HG03103 (cell line): ENCODE measurements around the gene COX5A.
"Not testable (repeated sequence)": the region's sequence is repeated elsewhere in the genome, so short reads cannot be mapped to it uniquely, and the experiment has no call there.

ENCODE experiments used
- ATAC-seq: cut with Tn5 transposase; IDR thresholded peaks from one replicate; pipeline ENCODE4 v1.9.1; 2021; ENCODE audit warnings: low read depth; ENCODE audit not compliant: unreplicated experiment

COX5A gene

GRCh38 chr15:74902295-74903075 is 35.4 kb downstream of the COX5A start:
- ATAC-seq, result no peak

DNA sequence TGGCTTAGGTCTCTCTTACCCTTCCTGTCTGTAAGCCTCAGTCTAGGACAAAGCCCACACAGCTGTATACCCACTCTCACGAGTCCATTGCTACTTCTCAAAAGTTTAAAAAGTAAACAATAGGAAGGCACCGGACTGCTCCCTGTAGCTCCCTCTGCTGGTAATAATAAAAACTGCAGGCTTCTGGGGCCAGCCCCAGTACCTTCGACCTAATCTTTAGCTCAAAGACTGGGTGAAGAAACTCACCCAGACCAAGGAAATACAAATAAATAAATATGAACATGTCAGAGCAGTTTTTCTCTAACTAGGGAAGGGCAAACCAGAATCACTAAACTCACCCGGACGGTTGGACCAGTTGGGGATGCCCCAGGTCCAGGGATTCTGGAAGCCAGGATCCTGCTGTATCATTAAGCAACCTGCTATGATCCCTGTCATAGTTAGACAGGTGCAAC is 36.2 kb downstream of the COX5A start:
- ATAC-seq, result no peak

DNA sequence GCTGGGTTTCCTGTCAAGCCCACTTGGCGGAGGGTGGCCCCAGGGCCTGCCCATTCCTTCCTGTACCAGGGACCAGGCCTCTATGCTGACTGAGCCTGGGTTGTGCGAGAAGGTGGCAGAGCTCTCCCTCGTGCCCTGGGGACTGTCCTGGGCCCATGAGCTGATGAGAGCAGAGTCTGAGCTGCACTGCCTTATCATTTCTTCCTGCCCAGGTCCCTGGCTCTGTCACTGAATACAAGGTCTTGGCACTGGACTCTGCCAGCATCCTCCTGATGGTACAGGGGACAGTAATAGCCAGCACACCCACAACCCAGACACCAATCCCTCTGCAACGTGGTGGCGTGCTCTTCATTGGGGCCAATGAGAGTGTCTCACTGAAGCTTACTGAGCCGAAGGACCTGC is 40.6 kb downstream of the COX5A start:
- no peak for ATAC-seq

DNA sequence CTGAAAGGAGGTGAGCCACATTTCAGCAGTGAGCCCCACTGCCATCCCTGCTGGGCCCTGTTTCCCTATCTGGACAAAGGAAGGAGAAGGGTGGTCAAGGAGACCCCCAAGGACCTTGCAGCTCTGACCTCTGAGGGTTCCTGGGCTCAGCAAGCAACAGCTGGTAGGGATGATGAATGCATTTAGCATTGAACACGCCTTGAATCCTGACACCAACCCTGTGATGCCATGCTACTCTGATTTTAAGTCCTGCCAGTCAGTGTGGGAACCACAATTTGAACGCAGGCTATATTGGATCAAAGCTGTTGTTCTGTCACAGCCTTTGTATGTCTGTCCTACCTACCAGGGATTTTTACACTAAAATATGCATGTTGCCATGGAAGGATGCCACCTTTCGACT is 41.6 kb downstream of the COX5A start:
- ATAC-seq, result no peak

DNA sequence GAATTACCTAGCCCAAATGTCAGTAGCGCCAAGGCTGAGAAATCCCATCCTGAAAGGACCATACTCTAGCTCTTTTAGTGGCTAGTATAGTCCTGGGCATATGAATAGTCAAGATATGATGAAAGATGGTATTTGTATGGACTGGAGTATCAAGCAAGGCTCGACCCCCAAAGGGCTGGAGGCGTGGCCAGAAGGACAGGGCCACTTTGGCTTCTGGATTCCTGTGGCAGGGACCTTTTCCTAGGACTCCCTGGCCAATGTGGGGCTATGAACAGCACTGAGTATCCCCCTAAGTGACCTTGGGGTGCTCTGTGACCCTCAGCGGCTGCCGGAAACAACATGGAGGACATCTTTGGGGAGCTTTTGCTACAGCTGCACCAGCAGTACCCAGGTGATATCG is 42.0 kb downstream of the COX5A start:
- ATAC-seq, result no peak

- ATAC-seq, result not testable (repeated sequence)
These were observed 43.5 kb downstream of the COX5A start for GRCh38 chr15:74894383-74894782.

- ATAC-seq, result no peak
These were observed 44.2 kb downstream of the COX5A start for GRCh38 chr15:74893627-74894026.

DNA sequence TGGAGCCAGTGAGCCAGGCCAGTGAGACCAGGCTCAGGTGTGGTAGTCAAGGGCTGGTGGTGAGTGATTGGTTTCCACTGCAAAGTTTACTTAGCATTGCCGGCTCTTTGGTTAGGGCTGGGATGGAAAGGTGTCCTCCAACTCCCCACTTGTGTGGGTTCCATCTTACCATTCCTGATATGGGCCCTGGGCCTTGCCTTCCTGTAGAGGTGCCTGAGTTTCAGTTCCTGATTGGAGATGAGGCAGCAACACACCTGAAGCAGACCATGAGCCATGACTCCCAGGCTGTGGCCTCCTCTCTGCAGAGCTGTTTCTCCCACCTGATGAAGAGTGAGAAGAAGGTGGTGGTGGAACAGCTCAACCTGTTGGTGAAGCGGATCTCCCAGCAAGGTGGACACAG is 44.9 kb downstream of the COX5A start:
- ATAC-seq, result no peak

DNA sequence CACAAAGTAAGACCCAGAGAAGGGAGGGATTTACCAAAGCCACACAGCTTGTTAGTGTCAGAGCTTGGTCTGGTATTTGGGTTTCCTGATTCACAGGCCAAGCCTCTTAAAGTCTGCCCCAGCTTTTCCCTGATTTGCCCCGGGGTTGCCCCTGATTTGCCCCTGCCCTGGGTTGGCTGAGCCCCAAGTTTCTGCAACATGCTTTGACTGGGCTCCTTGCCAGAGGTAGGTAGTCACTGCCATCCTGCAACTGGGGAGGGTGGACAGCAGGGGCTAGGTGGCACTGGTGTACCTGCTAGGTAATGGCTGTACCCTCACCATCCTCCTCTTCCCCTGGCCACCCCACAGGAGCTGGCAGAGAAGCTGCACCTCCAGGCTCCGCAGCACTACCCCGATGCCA is 45.6 kb downstream of the COX5A start:
- no peak for ATAC-seq

DNA sequence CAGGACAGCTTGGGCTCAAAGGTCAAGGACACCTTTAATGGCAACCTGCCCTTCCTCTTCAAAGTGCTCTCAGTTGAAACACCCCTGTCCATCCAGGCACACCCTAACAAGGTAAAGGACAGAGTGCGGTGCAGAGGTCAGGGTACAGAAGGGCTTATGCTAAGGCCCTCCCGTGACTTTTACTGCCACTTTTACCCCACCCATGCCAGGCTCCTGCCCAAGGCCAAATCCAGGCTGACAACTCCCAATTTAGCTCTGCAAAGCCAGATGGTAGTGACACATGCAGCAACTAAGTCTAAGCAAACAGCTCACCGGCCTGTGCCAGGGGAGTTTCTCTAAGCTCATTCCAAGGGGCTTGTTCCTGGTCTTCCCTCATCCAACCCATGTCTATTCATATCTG is 46.4 kb downstream of the COX5A start:
- ATAC-seq, result no peak

GRCh38 chr15:74890665-74890960 is 47.3 kb downstream of the COX5A start:
- no peak for ATAC-seq

DNA sequence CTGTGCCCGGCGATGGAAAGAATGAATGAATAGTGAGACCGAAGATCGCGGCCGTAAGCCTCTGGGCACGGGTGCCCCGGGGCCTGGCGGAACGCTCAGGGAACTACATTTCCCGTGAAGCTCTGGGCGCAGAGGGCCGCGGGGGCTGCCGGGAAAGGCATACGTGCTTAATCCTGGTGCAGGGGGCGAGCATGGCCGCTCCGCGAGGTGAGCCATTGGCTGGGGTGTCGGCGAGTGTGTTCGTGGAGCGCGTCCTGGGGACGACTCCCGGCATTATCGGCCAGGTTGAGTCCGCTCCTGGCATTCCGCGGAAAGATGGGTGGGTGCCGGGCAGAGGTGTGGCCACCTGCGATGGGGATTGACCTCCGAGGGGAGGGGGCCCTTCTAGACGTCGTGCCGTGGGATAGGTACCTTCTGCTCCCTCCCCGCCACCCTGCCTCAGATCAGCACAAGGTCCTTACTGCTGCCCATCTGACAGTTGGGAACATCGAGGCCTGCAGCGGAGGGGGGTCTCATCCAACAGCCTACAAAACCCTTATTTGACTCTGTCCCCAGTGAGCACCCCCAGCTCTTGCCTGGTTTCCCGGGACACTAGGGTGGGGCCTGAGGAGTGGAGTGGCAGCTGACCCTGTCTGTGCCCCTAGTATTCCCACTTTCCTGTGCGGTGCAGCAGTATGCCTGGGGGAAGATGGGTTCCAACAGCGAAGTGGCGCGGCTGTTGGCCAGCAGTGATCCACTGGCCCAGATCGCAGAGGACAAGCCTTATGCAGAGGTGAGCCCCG is 47.8 kb downstream of the COX5A start, which contains the start of gene MPI:
Gene MPI, plus strand, starts transcription at position 160 of the 782 bp plus-strand sequence. Its CDS starts 32 bp downstream, at position 192.
- peak; percentile 83 for ATAC-seq

DNA sequence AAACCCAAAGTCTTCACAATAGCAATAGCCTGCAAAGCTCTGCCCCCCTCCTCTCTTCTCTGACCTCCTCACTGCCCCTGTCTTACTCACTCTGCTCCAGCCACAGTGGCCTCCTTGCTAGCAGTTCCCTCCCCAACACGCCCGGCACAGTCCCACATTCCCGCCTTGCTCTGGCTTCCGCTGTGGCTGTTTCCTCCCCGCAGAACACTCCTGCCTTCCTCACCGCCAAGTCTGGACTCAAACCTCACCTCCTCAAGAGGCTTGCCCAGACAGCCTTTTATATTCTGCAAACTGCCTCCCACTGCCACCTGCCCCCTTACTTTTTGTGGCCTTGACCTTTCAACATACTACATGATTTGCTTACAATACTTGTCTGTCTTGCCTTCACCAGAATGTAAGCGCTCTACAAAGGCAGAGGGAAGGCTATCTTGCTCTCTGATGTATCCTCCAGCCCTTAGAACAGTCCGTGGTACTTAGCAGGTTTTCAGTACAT is 48.4 kb downstream of the COX5A start:
- no peak for ATAC-seq

GRCh38 chr15:74888716-74889115 is 49.2 kb downstream of the COX5A start:
- no peak for ATAC-seq

DNA sequence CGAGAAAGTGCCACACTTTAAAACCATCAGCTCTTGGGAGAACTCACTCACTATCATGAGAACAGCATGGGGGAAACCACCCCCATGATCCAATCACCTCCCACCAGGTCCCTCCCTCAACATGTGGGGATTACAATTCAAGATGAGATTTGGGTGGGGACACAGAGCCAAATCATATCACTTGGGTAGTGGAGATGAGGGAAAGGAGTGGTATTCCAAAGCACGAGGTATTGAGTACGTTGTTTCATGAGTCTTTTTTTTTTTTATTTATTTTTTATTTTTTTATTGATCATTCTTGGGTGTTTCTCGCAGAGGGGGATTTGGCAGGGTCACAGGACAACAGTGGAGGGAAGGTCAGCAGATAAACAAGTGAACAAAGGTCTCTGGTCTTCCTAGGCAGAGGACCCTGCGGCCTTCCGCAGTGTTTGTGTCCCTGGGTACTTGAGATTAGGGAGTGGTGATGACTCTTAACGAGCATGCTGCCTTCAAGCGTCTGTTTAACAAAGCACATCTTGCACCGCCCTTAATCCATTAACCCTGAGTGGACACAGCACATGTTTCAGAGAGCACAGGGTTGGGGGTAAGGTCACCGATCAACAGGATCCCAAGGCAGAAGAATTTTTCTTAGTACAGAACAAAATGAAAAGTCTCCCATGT is 50.2 kb downstream of the COX5A start:
- not testable (repeated sequence) for ATAC-seq

GRCh38 chr15:74885461-74885860 is 52.4 kb downstream of the COX5A start:
- ATAC-seq, result no peak

DNA sequence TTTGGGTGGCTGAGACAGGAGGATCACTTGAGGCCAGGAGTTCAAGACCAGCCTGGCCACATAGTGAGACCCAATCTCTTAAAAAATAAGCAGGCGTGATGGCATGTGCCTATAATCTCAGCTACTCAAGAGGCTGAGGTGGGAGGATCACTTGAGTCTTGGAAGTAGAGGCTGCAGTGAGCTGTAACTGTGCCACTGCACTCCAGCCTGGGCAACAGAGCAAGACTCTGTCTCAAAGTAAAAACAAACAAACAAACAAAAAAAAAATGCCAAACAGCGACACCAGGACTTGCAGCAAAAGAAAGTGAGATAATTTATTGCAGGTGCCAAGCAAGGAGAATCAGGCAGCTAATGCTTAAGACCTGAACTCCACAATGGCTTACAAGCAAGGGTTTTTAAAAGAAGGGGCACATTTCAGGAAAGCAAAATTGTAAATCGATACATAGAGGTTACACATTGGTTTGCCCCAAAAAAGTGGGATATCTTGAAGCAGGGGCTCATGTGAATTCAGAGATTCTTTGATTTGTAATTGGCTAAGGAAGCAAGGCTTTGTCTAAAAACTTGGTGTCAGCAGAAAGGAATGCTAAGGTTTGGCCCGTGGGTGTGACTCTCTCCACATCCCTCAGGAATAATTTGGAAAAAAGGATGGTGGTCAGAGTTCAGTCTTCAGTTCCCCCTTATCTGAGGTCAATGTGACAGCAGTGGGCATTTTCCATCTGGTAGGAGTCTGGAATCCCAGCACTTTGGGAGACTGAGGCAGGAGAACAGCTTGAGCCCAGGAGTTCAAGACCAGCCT is 53.2 kb downstream of the COX5A start:
- no peak for ATAC-seq

- no peak for ATAC-seq
These were observed 55.3 kb downstream of the COX5A start for GRCh38 chr15:74882528-74882927.

DNA sequence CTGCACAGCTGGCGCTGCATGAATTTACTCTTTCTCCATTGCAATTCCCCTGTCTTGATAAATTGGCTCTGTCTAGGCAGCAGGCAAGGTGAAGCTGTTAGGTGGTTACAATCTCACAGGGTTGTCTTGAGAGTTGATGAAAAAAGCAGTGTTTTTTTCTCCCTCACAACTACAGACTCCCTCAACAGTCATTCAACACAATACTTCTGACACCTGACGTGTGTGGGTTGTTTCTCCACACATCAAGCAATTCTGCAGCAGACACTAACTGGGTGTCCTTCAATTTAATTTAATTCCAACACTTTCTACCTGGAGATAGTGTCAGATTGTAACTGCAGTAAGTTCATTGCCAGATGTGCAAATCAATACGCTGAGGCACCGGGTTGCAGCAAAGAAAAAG is 59.6 kb downstream of the COX5A start:
- no peak for ATAC-seq

DNA sequence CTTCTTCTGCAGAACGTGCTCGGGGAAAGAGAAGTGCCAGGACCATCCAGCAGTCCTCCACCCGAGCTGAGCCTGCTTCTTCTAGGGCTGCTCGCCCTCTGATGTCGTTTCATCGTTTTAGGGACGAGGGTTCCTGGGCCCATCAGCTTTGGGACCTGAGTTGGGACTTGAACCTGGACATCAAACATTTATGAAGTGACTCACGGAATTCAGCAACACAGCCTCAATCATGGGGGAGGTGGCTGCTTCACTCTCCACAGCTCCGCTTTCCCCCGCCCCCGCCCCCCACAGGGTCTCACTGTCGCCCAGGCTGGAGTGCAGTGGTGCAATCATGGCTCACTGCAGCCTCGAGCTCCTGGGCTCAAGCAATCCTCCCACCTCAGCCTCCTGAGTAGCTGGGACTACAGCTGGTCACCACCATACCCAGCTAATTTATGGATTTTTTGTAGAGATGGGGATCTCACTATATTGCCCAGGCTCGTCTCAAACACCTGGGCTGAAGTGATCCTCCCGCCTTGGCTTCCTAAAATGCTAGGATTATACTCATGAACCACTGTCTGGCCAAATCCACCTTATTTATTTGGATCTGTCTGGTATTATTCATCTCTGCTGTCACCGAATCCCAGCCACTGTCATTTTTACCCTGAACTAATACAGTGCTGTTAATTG is 64.0 kb downstream of the COX5A start:
- no peak for ATAC-seq
